PC-9 (cell line): ENCODE data around the gene ABTB1. TPM values are rescaled to one million over a fixed set of nuclear protein-coding genes. Genes with fewer than 3 reads are reported as not detected.
A peak's percentile ranks its signal among the peaks of the same experiment; 100 is the strongest.

Experiments used
- BruUV-seq: library from RNA; stranded (reverse); fragments of 400-500 nt; replicated peaks from 2 replicates; lab custom pipeline; 2021; lab: Mats Ljungman, UMichigan
- CTCF ChIA-PET: fragments of 300-600 bp; sonication (Branson Sonifier 250); formaldehyde crosslinking; loops from one replicate; lab custom pipeline; 2022; ENCODE audit warnings: antibody characterized with exemption; lab: Charles Lee
- POLR2A ChIA-PET: fragments of 300-600 bp; sonication (Branson Sonifier 250); formaldehyde crosslinking; loops from one replicate; lab custom pipeline; 2022; ENCODE audit warnings: antibody characterized with exemption; ENCODE audit not compliant: unreplicated experiment; lab: Charles Lee
- DNase-seq, 2 experiments: peaks; one replicate each; pipeline versions ENCODE4 v3.0.0 to v3.0.0-alpha.2; 2015 to 2022; ENCODE audit warnings: mixed read lengths in 1 of 2
- H2AFZ ChIP-seq: fragments of 200-600 bp; sonication (generic); 2 replicates; pipeline ENCODE4 v1.8.1; 2017; ENCODE audit warnings: antibody characterized with exemption
- H3F3A ChIP-seq: fragments of 200-600 bp; sonication (generic); 2 replicates; pipeline ENCODE4 v1.8.1; 2017; ENCODE audit warnings: antibody characterized with exemption, mild to moderate bottlenecking, low read depth; ENCODE audit not compliant: insufficient read depth
- H3K27ac ChIP-seq: fragments of 200-600 bp; sonication (generic); 2 replicates; pipeline ENCODE4 v1.6.1; 2016; ENCODE audit warnings: mixed run types
- H3K27me3 ChIP-seq: fragments of 200-600 bp; sonication (generic); 2 replicates; pipeline ENCODE4 v1.6.1; 2016; ENCODE audit warnings: low read depth, mixed run types; ENCODE audit not compliant: insufficient read depth
- H3K36me3 ChIP-seq: fragments of 200-600 bp; sonication (generic); 2 replicates; pipeline ENCODE4 v1.6.1; 2016; ENCODE audit warnings: low read depth, mixed run types
- H3K4me1 ChIP-seq: fragments of 200-600 bp; sonication (generic); replicated peaks from 2 replicates; pipeline ENCODE4 v1.6.1; 2016; ENCODE audit warnings: mixed run types; ENCODE audit not compliant: insufficient read depth
- H3K4me2 ChIP-seq: fragments of 200-600 bp; sonication (generic); 2 replicates; pipeline ENCODE4 v1.6.1; 2017; ENCODE audit warnings: mixed run types
- H3K4me3 ChIP-seq: fragments of 200-600 bp; sonication (generic); 2 replicates; pipeline ENCODE4 v1.6.1; 2016; ENCODE audit warnings: mixed run types
- H3K79me2 ChIP-seq: fragments of 200-600 bp; sonication (generic); 2 replicates; pipeline ENCODE4 v1.6.1; 2017; ENCODE audit warnings: low read depth, mixed run types
- H3K9me2 ChIP-seq: fragments of 200-600 bp; sonication (generic); 2 replicates; pipeline ENCODE4 v1.8.1; 2017; ENCODE audit warnings: mild to moderate bottlenecking; ENCODE audit not compliant: insufficient read depth
- H3K9me3 ChIP-seq: fragments of 200-600 bp; sonication (generic); 2 replicates; pipeline ENCODE4 v1.8.1; 2016; ENCODE audit warnings: low read depth; ENCODE audit not compliant: insufficient read depth
- H4K20me1 ChIP-seq: fragments of 200-600 bp; sonication (generic); 2 replicates; pipeline ENCODE4 v1.8.1; 2017; ENCODE audit not compliant: insufficient read depth
- CTCF ChIP-seq: fragments of 200-600 bp; sonication (generic); conservative IDR thresholded peaks from 2 replicates; pipeline ENCODE4 v1.6.1; 2017; ENCODE audit warnings: mixed run types, antibody characterized with exemption, mild to moderate bottlenecking, moderate library complexity
- EZH2 ChIP-seq: fragments of 200-600 bp; sonication (generic); IDR thresholded peaks from 2 replicates; pipeline ENCODE4 v1.8.0; 2017; ENCODE audit warnings: antibody characterized with exemption, low read depth
- intact Hi-C: fragments of 100-400 bp; cut with micrococcal nuclease; formaldehyde crosslinking; loops from one replicate; pipeline ENCODE4 v1.10.0; 2022; ENCODE audit not compliant: unreplicated experiment
- total RNA-seq: library from RNA; stranded (reverse); gene quantifications from 2 replicates; pipeline ENCODE4 v1.2.3, GENCODE V29; 2021

Gene ABTB1
- total RNA-seq, 1 experiment from 2014 or later = 39.1 TPM

GRCh38 chr3:127628426-127628787 is 44.3 kb upstream of the ABTB1 start:
- H3K27ac ChIP-seq = no peak overlapping the region
- no peak for DNase-seq
- 0 out of 2 replicates have a peak, but pooled peaks cover 5% of the 10 kb centered on the region for H3K27me3 ChIP-seq
- peak overlapping the region; percentile 58 for H3K4me2 ChIP-seq
- CTCF ChIA-PET = no interaction called here
- intact Hi-C loops = no loop called here
- peaks cover 8% of the 10 kb centered on the region for H3K4me1 ChIP-seq
- BruUV-seq = no TSS peak
- POLR2A ChIA-PET = no interaction called here
- peaks cover 14% of the 10 kb centered on the region for H3F3A ChIP-seq
- H3K9me2 ChIP-seq = no peaks in the 10 kb centered on the region
- no peaks in the 10 kb centered on the region for H3K36me3 ChIP-seq
- no peaks in the 10 kb centered on the region for H4K20me1 ChIP-seq
- no peak overlapping the region for H2AFZ ChIP-seq
- no peaks in the 10 kb centered on the region for H3K9me3 ChIP-seq
- TF ChIP-seq EZH2 (no peak), CTCF (no peak)
- peaks cover 7% of the 10 kb centered on the region; the same call in 1 of the 2 replicates for H3K79me2 ChIP-seq
- peak overlapping the region; percentile 38; the same call in 1 of the 2 replicates for H3K4me3 ChIP-seq

DNA sequence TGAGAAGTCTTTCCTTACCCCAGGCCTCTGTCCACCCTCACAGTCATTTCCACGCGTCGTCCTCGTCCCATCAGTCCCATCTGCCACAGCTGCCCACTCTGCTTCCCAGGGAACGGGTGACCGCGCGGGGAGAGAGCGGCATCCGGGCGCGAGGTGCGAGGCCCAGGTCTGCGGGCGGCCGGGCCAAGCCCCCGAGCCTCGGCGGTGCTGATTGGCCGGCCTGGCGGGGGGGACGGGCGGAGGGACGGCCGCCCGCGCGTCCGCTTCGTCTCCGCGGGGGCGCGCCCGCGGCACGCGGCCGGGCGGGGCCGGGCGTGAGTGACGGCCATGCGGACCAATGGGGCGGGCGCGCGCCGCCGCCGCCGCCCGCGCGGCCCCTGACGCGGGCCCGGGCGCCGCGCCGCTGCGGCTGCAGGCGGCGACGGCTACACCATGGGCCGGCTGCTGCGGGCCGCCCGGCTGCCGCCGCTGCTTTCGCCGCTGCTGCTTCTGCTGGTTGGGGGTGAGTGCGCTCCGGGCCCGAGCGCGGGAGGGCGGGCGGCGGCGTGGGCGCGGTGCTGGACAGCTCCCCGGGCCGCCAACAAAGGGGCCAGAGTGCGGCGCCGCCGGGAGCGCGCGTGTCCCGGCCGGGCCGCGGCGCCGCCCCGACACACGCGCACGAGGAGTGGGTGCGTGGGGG is 43.8 kb upstream of the ABTB1 start, which contains the start of gene PODXL2:
Gene PODXL2, plus strand, starts transcription at position 398 of the 679 bp plus-strand sequence. Its CDS starts 35 bp downstream, at position 433.
- H3K27ac ChIP-seq = no peak within 1 kb of the TSS
- TF ChIP-seq CTCF (no peak), EZH2 (no peak)
- intact Hi-C loops = no loop called here
- CTCF ChIA-PET = interaction anchor here (0.6 kb wide), 1 partner anchor 19 kb away, joined by 4 read pairs; no protein-coding TSS in a partner anchor
- H3K36me3 ChIP-seq = no peaks in the 10 kb centered on the region
- peaks cover 7% of the 10 kb centered on the region; the same call in 1 of the 2 replicates for H3K79me2 ChIP-seq
- H3F3A ChIP-seq = peaks cover 14% of the 10 kb centered on the region
- H3K9me2 ChIP-seq = no peaks in the 10 kb centered on the region
- no peaks in the 10 kb centered on the region for H3K9me3 ChIP-seq
- POLR2A ChIA-PET = no interaction called here
- BruUV-seq = no TSS peak
- H3K4me1 ChIP-seq = peaks cover 8% of the 10 kb centered on the region
- H4K20me1 ChIP-seq = no peaks in the 10 kb centered on the region
- peak within 1 kb of the TSS; percentile 100 for H3K4me2 ChIP-seq
- peak within 1 kb of the TSS; percentile 77 for H2AFZ ChIP-seq
- 0 out of 2 replicates have a peak, but pooled peaks cover 5% of the 10 kb centered on the region for H3K27me3 ChIP-seq
- H3K4me3 ChIP-seq = peak within 1 kb of the TSS; percentile 69
- peak in 1 of 2 experiments; percentile 59 for DNase-seq

- no peak overlapping the region for H3K27ac ChIP-seq
- H2AFZ ChIP-seq = peak overlapping the region; percentile 77
- H3K27me3 ChIP-seq = 0 out of 2 replicates have a peak, but pooled peaks cover 5% of the 10 kb centered on the region
These were observed 43.0 kb upstream of the ABTB1 start for GRCh38 chr3:127629467-127630403.

More at GRCh38 chr3:127629467-127630403, 43.0 kb upstream of the ABTB1 start:
- Histone ChIP-seq H3F3A (peaks cover 14% of the 10 kb centered on the region), H3K9me2 (no peaks in the 10 kb centered on the region), H4K20me1 (no peaks in the 10 kb centered on the region), H3K36me3 (no peaks in the 10 kb centered on the region), H3K4me3 (peak overlapping the region; percentile 69), H3K4me2 (peak overlapping the region; percentile 100), H3K4me1 (peaks cover 8% of the 10 kb centered on the region), H3K79me2 (peaks cover 7% of the 10 kb centered on the region; the same call in 1 of the 2 replicates), H3K9me3 (no peaks in the 10 kb centered on the region)
- no peak for TF ChIP-seq CTCF
- no peak for TF ChIP-seq EZH2
- intact Hi-C loops = no loop called here
- BruUV-seq = no TSS peak
- POLR2A ChIA-PET = no interaction called here
- CTCF ChIA-PET = interaction anchor here (0.6 kb wide), 1 partner anchor 18 kb away, joined by 4 read pairs; no protein-coding TSS in a partner anchor
- DNase-seq = no peak
